Skeletal muscle cell (primary cell): Measurements from ENCODE around the gene FIBP.

ENCODE experiments used
- DNase-seq: peaks from one replicate; pipeline ENCODE4 v3.0.0-alpha.2; 2010; ENCODE audit warnings: low read depth
- H3K4me3 ChIP-seq: 2 replicates; pipeline ENCODE4 v1.5.1; 2011; ENCODE audit warnings: low read depth, mild to moderate bottlenecking, control low read depth, low read length, moderate library complexity

FIBP gene

GRCh38 chr11:65915821-65916251, 27.6 kb upstream of the FIBP start:
- DNase-seq = peak; percentile 89
- no peak overlapping the region for H3K4me3 ChIP-seq

- no peak for DNase-seq
- H3K4me3 ChIP-seq = no peak overlapping the region
Observed at GRCh38 chr11:65915101-65915820, 27.0 kb upstream of the FIBP start.

GRCh38 chr11:65912845-65913244, 24.6 kb upstream of the FIBP start:
- no peak for DNase-seq
- H3K4me3 ChIP-seq = no peak overlapping the region

GRCh38 chr11:65911682-65912568, 23.7 kb upstream of the FIBP start:
- no peak overlapping the region for H3K4me3 ChIP-seq
- no peak for DNase-seq

GRCh38 chr11:65907878-65908277, 19.6 kb upstream of the FIBP start:
- no peak for DNase-seq
- H3K4me3 ChIP-seq = no peak overlapping the region

- H3K4me3 ChIP-seq = no peak overlapping the region
- no peak for DNase-seq
Observed at GRCh38 chr11:65906602-65907001, 18.3 kb upstream of the FIBP start.

GRCh38 chr11:65903715-65904114, 15.4 kb upstream of the FIBP start:
- no peak overlapping the region for H3K4me3 ChIP-seq
- DNase-seq = no peak

- H3K4me3 ChIP-seq = no peak overlapping the region
- no peak for DNase-seq
Observed at GRCh38 chr11:65903068-65903481, 14.8 kb upstream of the FIBP start.

- peak overlapping the region; percentile 85 for H3K4me3 ChIP-seq
- no peak for DNase-seq
Observed at GRCh38 chr11:65900899-65901180, 12.6 kb upstream of the FIBP start.

GRCh38 chr11:65900125-65900898, 12.0 kb upstream of the FIBP start, which contains the start of gene FOSL1:
TSS of gene FOSL1 (minus strand) at chr11:65900388. CDS start at chr11:65900339, 49 bp downstream.
- H3K4me3 ChIP-seq = peak within 1 kb of the TSS; percentile 85
- DNase-seq = peak; percentile 86

- DNase-seq = no peak
- H3K4me3 ChIP-seq = peak overlapping the region; percentile 85
Observed at GRCh38 chr11:65899356-65900124, 11.3 kb upstream of the FIBP start.

- peak overlapping the region; percentile 85 for H3K4me3 ChIP-seq
- no peak for DNase-seq
Observed at GRCh38 chr11:65898656-65899355, 10.5 kb upstream of the FIBP start.

- DNase-seq = no peak
- H3K4me3 ChIP-seq = peak overlapping the region; percentile 9
Observed at GRCh38 chr11:65897020-65897471, 8.8 kb upstream of the FIBP start.

GRCh38 chr11:65896034-65896999, 8.0 kb upstream of the FIBP start:
- H3K4me3 ChIP-seq = peak overlapping the region; percentile 9
- no peak for DNase-seq

GRCh38 chr11:65895482-65895981, 7.3 kb upstream of the FIBP start:
- H3K4me3 ChIP-seq = no peak overlapping the region

GRCh38 chr11:65894034-65894591, 5.8 kb upstream of the FIBP start:
- DNase-seq = no peak
- H3K4me3 ChIP-seq = no peak overlapping the region

More at GRCh38 chr11:65895482-65895981, 7.3 kb upstream of the FIBP start:
- DNase-seq = no peak
